Smooth muscle cell (in vitro differentiated cells): ENCODE results near the gene CNTF. TPM values are rescaled to one million over a fixed set of nuclear protein-coding genes. Genes with fewer than 3 reads are reported as not detected.
A peak's percentile ranks its signal among the peaks of the same experiment; 100 is the strongest.

Source experiments
- DNase-seq: peaks from one replicate; lab custom pipeline; 2025; ENCODE audit not compliant: unreplicated experiment; lab: John Stamatoyannopoulos, UW
- H2AFZ ChIP-seq: fragments of 200-600 bp; sonication (generic); 2 replicates; pipeline ENCODE4 v1.6.0; 2016; ENCODE audit warnings: antibody characterized with exemption, low read depth, mild to moderate bottlenecking
- H3F3A ChIP-seq: fragments of 200-600 bp; sonication (generic); 2 replicates; pipeline ENCODE4 v1.6.0; 2017; ENCODE audit warnings: antibody characterized with exemption, low read depth
- H3K27ac ChIP-seq: fragments of 200-600 bp; sonication (generic); 2 replicates; pipeline ENCODE4 v1.5.1; 2016; ENCODE audit warnings: low read depth, mild to moderate bottlenecking
- H3K27me3 ChIP-seq: fragments of 200-600 bp; sonication (generic); 2 replicates; pipeline ENCODE4 v1.6.1; 2016; ENCODE audit warnings: low read depth, mild to moderate bottlenecking
- H3K36me3 ChIP-seq: fragments of 200-600 bp; sonication (generic); 2 replicates; pipeline ENCODE4 v1.5.1; 2016; ENCODE audit warnings: low read depth
- H3K4me1 ChIP-seq: fragments of 200-600 bp; sonication (generic); 2 replicates; pipeline ENCODE4 v1.5.1; 2016; ENCODE audit warnings: low read depth
- H3K4me2 ChIP-seq: fragments of 200-600 bp; sonication (generic); 2 replicates; pipeline ENCODE4 v1.6.0; 2016; ENCODE audit warnings: mild to moderate bottlenecking
- H3K4me3 ChIP-seq: fragments of 200-600 bp; sonication (generic); 2 replicates; pipeline ENCODE4 v1.5.1; 2016; ENCODE audit warnings: mild to moderate bottlenecking
- H3K79me2 ChIP-seq: fragments of 200-600 bp; sonication (generic); 2 replicates; pipeline ENCODE4 v1.6.0; 2016; ENCODE audit warnings: low read depth, mild to moderate bottlenecking
- H3K9ac ChIP-seq: fragments of 200-600 bp; sonication (generic); 2 replicates; pipeline ENCODE4 v1.6.0; 2016; ENCODE audit warnings: low read depth
- H3K9me3 ChIP-seq: fragments of 200-600 bp; sonication (generic); replicated peaks from 2 replicates; pipeline ENCODE4 v1.5.1; 2016; ENCODE audit warnings: low read depth
- H4K20me1 ChIP-seq: fragments of 200-600 bp; sonication (generic); 2 replicates; pipeline ENCODE4 v1.6.0; 2016; ENCODE audit warnings: low read depth
- WGBS: methylation state at CpG from one replicate; pipeline ENCODE4 v1.1.7; 2016; ENCODE audit warnings: low lambda C conversion rate; 5-methylcytosine and 5-hydroxymethylcytosine counted together
- polyA plus RNA-seq: library from polyadenylated mRNA; unstranded; fragments of >200 nt; fragmentation: Nextera tagmentation; extraction: Ambion mirVana; gene quantifications from 2 replicates; pipeline ENCODE4 v1.2.1, GENCODE V29; 2016
- total RNA-seq: library from RNA; depleted of rRNA; stranded (reverse); fragments of >200 nt; gene quantifications from 2 replicates; pipeline ENCODE4 v1.2.3, GENCODE V29; 2014
- TF ChIP-seq, protein P1 (sequence below): fragments of 200-600 bp; sonication (generic); IDR thresholded peaks from 2 replicates; pipeline ENCODE4 v1.5.1; 2017; ENCODE audit warnings: borderline replicate concordance, mild to moderate bottlenecking, antibody characterized with exemption; ENCODE audit not compliant: insufficient read depth, poor library complexity, severe bottlenecking

The CNTF gene
- total and polyA plus RNA-seq, 2 experiments from 2014 or later, result 0.66 to 2.2 TPM

DNA sequence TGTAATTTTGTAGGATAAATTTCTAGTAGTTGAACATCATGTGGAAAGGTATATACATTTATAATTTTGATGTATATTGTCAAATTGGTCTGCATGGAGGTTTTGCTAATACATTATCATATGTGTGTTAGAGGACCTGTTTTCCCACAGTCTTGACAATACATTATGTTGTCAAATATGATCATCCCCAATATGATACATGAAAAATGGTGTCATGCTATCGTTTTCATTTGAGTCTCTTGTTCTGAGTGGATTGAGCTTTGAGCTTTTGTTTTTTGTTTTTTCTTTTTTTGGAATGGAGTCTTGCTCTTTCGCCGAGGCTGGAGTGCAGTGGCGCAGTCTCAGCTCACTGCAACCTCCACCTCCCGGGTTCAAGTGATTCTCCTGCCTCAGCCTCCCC, 14.1 kb upstream of the CNTF start:
- Histone ChIP-seq H2AFZ (no peak overlapping the region), H3K9ac (no peak overlapping the region), H3K4me3 (no peak overlapping the region), H3K79me2 (peaks cover 51% of the 10 kb centered on the region), H3F3A (no peaks in the 10 kb centered on the region), H3K27me3 (no peaks in the 10 kb centered on the region), H3K36me3 (peaks cover 23% of the 10 kb centered on the region), H3K9me3 (no peaks in the 10 kb centered on the region), H3K27ac (no peak overlapping the region), H4K20me1 (peaks cover 63% of the 10 kb centered on the region), H3K4me2 (no peak overlapping the region), H3K4me1 (no peaks in the 10 kb centered on the region)
- TF ChIP-seq, protein P1, sequence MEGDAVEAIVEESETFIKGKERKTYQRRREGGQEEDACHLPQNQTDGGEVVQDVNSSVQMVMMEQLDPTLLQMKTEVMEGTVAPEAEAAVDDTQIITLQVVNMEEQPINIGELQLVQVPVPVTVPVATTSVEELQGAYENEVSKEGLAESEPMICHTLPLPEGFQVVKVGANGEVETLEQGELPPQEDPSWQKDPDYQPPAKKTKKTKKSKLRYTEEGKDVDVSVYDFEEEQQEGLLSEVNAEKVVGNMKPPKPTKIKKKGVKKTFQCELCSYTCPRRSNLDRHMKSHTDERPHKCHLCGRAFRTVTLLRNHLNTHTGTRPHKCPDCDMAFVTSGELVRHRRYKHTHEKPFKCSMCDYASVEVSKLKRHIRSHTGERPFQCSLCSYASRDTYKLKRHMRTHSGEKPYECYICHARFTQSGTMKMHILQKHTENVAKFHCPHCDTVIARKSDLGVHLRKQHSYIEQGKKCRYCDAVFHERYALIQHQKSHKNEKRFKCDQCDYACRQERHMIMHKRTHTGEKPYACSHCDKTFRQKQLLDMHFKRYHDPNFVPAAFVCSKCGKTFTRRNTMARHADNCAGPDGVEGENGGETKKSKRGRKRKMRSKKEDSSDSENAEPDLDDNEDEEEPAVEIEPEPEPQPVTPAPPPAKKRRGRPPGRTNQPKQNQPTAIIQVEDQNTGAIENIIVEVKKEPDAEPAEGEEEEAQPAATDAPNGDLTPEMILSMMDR, result no peak
- WGBS, result 91% methylated on average over 5 of the region's 5 CpGs
- DNase-seq, result no peak

DNA sequence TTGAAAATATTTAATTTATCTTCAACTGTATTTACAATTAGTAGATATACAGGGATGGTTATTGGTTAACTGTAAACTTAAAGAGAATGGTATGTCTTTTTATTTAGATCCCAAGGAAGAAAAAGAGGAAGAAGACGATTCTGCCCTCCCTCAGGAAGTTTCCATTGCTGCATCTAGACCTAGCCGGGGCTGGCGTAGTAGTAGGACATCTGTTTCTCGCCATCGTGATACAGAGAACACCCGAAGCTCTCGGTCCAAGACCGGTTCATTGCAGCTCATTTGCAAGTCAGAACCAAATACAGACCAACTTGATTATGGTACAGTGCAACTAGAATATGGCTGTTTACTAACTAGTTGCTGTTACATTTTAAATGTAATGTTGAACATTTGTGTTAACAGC, 12.7 kb upstream of the CNTF start:
- peaks cover 37% of the 10 kb centered on the region for H3K79me2 ChIP-seq
- WGBS, result 97% methylated on average over 8 of the region's 8 CpGs
- H3K9ac ChIP-seq, result no peak overlapping the region
- peaks cover 49% of the 10 kb centered on the region for H4K20me1 ChIP-seq
- H2AFZ ChIP-seq, result no peak overlapping the region
- no peaks in the 10 kb centered on the region for H3K4me1 ChIP-seq
- no peak overlapping the region for H3K4me3 ChIP-seq
- peaks cover 32% of the 10 kb centered on the region for H3K36me3 ChIP-seq
- DNase-seq, result no peak
- no peaks in the 10 kb centered on the region for H3K27me3 ChIP-seq
- no peaks in the 10 kb centered on the region for H3F3A ChIP-seq
- no peaks in the 10 kb centered on the region for H3K9me3 ChIP-seq
- H3K4me2 ChIP-seq, result no peak overlapping the region
- H3K27ac ChIP-seq, result no peak overlapping the region
- TF ChIP-seq, protein P1, result no peak

DNA sequence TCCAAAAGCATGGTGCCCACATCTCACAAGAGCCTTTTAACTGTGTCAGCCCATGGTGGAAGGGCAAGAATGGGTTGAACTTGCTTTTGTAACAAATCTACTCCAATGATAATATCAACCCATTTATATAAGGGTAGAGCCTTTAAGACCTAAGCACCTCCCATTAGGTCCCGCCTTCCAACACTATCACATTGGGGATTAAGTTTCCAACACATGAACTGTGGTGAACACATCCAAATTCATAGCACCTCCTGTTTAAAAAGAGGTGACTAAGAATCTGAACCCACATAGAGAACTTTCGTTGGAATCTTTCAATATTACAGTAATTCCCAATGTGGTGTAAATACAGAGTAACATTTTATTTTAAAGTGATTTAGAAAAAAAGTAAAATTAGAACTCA, 9.2 kb upstream of the CNTF start:
- Histone ChIP-seq H3K27me3 (no peaks in the 10 kb centered on the region), H3K9ac (no peak overlapping the region), H3K9me3 (no peaks in the 10 kb centered on the region), H2AFZ (no peak overlapping the region), H3K79me2 (peaks cover 2% of the 10 kb centered on the region), H3K36me3 (peaks cover 32% of the 10 kb centered on the region), H4K20me1 (peaks cover 15% of the 10 kb centered on the region), H3K4me2 (no peak overlapping the region), H3K4me3 (no peak overlapping the region), H3K4me1 (peaks cover 3% of the 10 kb centered on the region), H3F3A (no peaks in the 10 kb centered on the region), H3K27ac (no peak overlapping the region)
- no peak for DNase-seq
- TF ChIP-seq, protein P1, result no peak
- 98% methylated on average over 2 of the region's 2 CpGs for WGBS

DNA sequence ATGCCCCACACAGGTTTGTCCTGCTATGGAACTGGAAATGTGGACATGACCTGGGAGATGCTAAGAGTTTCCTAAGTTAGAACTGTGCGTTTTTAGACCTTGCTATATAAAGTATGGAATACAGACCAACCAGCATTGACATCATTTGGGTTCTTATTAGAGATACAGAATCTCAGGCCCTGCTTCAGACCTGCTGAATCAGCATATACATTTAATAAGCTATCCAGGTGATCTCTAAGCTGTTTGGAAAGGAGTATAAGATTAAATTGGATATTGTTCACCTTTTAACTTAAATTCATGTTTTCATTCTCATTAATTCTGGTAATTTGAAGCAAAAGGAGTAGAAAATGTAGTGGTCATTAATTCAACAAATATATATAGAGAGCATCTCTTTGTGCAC, 6.9 kb upstream of the CNTF start:
- no peaks in the 10 kb centered on the region for H3F3A ChIP-seq
- H3K36me3 ChIP-seq, result peaks cover 23% of the 10 kb centered on the region
- no peak for DNase-seq
- H3K4me3 ChIP-seq, result no peak overlapping the region
- H3K9ac ChIP-seq, result peak overlapping the region; percentile 41
- no peak overlapping the region for H2AFZ ChIP-seq
- peak overlapping the region; percentile 21 for H3K4me2 ChIP-seq
- no peaks in the 10 kb centered on the region for H3K79me2 ChIP-seq
- H3K4me1 ChIP-seq, result peaks cover 3% of the 10 kb centered on the region
- no peaks in the 10 kb centered on the region for H3K9me3 ChIP-seq
- no peaks in the 10 kb centered on the region for H3K27me3 ChIP-seq
- H3K27ac ChIP-seq, result peak overlapping the region; percentile 78
- WGBS, result 100% methylated on average over 1 of the region's 1 CpG
- TF ChIP-seq, protein P1, result no peak
- H4K20me1 ChIP-seq, result no peaks in the 10 kb centered on the region
